Gastroesophageal sphincter (tissue), 4 donors: Measurements from ENCODE around the gene CTPS2. TPM values are rescaled to one million over a fixed set of nuclear protein-coding genes. Genes with fewer than 3 reads are reported as not detected.
"Not testable (repeated sequence)": the region's sequence is repeated elsewhere in the genome, so short reads cannot be mapped to it uniquely, and the experiment has no call there.

Experiments
- ATAC-seq: fragments of 150-250 bp; one replicate; pipeline ENCODE4 v1.9.1; 2016; ENCODE audit warnings: mild to moderate bottlenecking, moderate library complexity
- H3K27ac ChIP-seq, 4 donors: fragments of 200-600 bp; sonication (generic) in 3 of 4; 1 replicate in 3 of 4; 2 replicates in 1 of 4; pipeline ENCODE4 v1.5.1; 2016 to 2019
- H3K27me3 ChIP-seq: fragments of 200-600 bp; sonication (generic); one replicate; pipeline ENCODE4 v1.5.1; 2019
- H3K36me3 ChIP-seq, 2 donors: fragments of 200-600 bp; sonication (generic); one replicate each; pipeline ENCODE4 v1.5.1; 2019; ENCODE audit warnings: control low read depth in 1 of 2
- H3K4me1 ChIP-seq, 3 donors: fragments of 200-600 bp; sonication (generic); 1 replicate in 2 of 3; 2 replicates in 1 of 3; pipeline ENCODE4 v1.5.1; 2016 to 2019; ENCODE audit warnings: control low read depth in 2 of 3
- H3K4me3 ChIP-seq, 2 donors: fragments of 200-600 bp; sonication (generic); one replicate each; pipeline ENCODE4 v1.5.1; 2019; ENCODE audit warnings: mild to moderate bottlenecking in 1 of 2, moderate library complexity in 1 of 2
- H3K9me3 ChIP-seq, 3 donors: fragments of 200-600 bp; sonication (generic); one replicate each; pipeline ENCODE4 v1.5.1; 2017 to 2019; ENCODE audit warnings: control low read depth in 2 of 3
- EP300 ChIP-seq: sonication (generic); formaldehyde crosslinking; IDR thresholded peaks from one replicate; pipeline ENCODE4 v1.6.1; 2017; ENCODE audit warnings: antibody characterized with exemption, mild to moderate bottlenecking
- POLR2A ChIP-seq, 2 donors: fragments of 450-650 bp; IDR thresholded peaks; one replicate each; pipeline ENCODE4 v1.6.1; 2017; ENCODE audit warnings: antibody characterized with exemption in 2 of 2, mild to moderate bottlenecking in 2 of 2, moderate library complexity in 1 of 2
- POLR2AphosphoS5 ChIP-seq: sonication (generic); formaldehyde crosslinking; IDR thresholded peaks from one replicate; pipeline ENCODE4 v1.6.1; 2017; ENCODE audit warnings: antibody characterized with exemption
- WGBS, 2 donors: methylation state at CpG; one replicate each; pipeline ENCODE4 v1.1.5; 2018; ENCODE audit warnings: low coverage in 1 of 2; 5-methylcytosine and 5-hydroxymethylcytosine counted together
- total RNA-seq, 4 donors: library from RNA; depleted of rRNA; stranded (reverse); fragments of >200 nt; gene quantifications; one replicate each; pipeline ENCODE4 v1.1.0, GENCODE V29; 2016
- TF ChIP-seq, protein P1 (sequence below), 4 experiments: fragments of 200-600 bp in 2 of 4; fragments of 450-650 bp in 2 of 4; sonication (generic) in 1 of 4; IDR thresholded peaks; one replicate each; pipeline ENCODE4 v1.5.1; 2017 to 2019; ENCODE audit warnings: antibody characterized with exemption in 4 of 4, mild to moderate bottlenecking in 2 of 4, moderate library complexity in 2 of 4

Gene CTPS2
- total RNA-seq, 4 donors from 2014 or later = 12.1 to 20.5 (median 14.0) TPM

DNA sequence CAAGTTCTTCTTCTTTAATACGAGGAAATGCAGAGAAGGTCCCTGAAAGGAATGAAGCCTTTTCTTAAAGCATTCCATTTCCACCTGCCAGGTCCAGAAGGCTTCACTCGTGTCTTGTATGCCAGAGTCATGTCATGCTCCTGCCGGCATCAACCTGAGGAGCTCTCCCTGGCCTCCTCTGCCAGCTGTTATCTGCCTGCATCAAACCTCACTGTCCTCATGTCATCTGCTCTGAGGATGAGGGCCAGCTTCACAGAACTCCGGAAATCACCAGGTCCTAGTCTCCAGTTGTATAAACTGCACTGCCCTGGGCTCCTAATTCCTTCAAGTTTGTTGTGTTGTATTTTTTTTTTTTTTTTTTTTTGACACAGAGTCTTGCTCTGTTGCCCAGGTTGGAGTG is 82.6 kb downstream of the CTPS2 start:
- Histone ChIP-seq H3K9me3 (no peaks in the 10 kb centered on the region), H3K4me1 (no peaks in the 10 kb centered on the region), H3K27me3 (no peaks in the 10 kb centered on the region), H3K4me3 (no peak overlapping the region), H3K27ac (no peak overlapping the region), H3K36me3 (no peaks in the 10 kb centered on the region)
- TF ChIP-seq, protein P1, sequence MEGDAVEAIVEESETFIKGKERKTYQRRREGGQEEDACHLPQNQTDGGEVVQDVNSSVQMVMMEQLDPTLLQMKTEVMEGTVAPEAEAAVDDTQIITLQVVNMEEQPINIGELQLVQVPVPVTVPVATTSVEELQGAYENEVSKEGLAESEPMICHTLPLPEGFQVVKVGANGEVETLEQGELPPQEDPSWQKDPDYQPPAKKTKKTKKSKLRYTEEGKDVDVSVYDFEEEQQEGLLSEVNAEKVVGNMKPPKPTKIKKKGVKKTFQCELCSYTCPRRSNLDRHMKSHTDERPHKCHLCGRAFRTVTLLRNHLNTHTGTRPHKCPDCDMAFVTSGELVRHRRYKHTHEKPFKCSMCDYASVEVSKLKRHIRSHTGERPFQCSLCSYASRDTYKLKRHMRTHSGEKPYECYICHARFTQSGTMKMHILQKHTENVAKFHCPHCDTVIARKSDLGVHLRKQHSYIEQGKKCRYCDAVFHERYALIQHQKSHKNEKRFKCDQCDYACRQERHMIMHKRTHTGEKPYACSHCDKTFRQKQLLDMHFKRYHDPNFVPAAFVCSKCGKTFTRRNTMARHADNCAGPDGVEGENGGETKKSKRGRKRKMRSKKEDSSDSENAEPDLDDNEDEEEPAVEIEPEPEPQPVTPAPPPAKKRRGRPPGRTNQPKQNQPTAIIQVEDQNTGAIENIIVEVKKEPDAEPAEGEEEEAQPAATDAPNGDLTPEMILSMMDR (IDR thresholded peaks at IDR 0.05) = no peak
- TF ChIP-seq POLR2A (IDR thresholded peaks at IDR 0.05) (no peak), POLR2AphosphoS5 (no peak), EP300 (no peak)
- WGBS, 2 donors = 49 to 61% methylated on average over 2 to 3 of the region's 4 CpGs
- no peak for ATAC-seq

DNA sequence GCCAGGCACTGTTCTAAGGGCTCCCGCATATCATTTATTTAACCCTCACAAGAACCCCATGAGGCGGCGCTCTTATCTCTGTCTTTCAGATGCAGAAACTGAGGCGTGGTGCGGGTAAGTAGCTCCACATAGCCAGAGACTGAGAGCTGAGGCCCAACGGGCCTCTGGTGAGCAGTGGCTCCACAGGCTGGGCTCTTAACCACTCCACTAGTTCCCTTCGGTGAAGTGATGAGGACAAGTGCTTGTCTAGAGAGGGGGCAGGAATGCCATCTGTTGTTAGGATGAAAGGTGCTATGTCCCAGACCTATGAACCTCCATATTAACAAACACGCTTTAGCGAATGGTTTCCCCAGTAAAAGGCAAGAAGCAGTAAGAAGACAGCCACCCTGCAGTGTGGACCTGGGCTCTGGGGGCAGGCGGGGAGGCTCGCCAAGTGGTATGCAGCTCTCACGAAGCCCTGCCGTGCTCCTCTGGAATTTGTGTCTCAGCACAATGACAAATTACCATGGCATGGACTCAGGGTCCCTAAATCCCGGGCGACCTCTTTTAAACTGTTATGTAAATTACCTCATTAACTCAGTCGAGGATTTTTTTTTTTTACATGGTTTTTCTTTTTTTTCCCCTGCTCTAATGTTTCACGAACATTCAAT is 83.4 kb downstream of the CTPS2 start:
- Histone ChIP-seq H3K4me1 (no peaks in the 10 kb centered on the region), H3K9me3 (no peaks in the 10 kb centered on the region), H3K36me3 (no peaks in the 10 kb centered on the region), H3K27me3 (no peaks in the 10 kb centered on the region), H3K4me3 (no peak overlapping the region), H3K27ac (no peak overlapping the region)
- TF ChIP-seq POLR2A (IDR thresholded peaks at IDR 0.05) = no peak
- TF ChIP-seq EP300 = no peak
- TF ChIP-seq, protein P1 (IDR thresholded peaks at IDR 0.05) = no peak
- TF ChIP-seq POLR2AphosphoS5 = no peak
- ATAC-seq = no peak
- 64 to 68% methylated on average over 8 to 10 of the region's 17 CpGs for WGBS, 2 donors

DNA sequence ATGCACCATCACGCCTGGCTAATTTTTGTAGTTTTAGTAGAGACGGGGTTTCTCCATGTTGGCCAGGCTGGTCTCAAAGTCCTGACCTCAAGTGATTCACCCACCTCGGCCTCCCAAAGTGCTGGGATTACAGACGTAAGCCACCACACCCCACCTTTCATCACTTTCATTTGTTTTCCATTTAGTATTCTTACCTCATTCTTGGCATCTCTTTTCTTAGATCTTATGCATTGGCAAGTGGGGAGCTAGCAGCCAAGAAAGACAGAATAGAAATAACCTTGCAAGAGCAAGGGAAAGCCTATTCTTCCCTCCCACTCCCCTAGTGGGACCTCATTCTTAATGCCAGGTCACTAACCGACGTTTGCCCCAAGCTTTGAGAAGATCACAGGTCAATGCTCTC is 84.0 kb downstream of the CTPS2 start:
- H3K4me3 ChIP-seq, H3K4me1 ChIP-seq, H3K9me3 ChIP-seq, H3K27ac ChIP-seq, ATAC-seq, H3K27me3 ChIP-seq, H3K36me3 ChIP-seq: not testable (repeated sequence)
- 68 to 83% methylated on average over 2 to 4 of the region's 6 CpGs for WGBS, 2 donors

DNA sequence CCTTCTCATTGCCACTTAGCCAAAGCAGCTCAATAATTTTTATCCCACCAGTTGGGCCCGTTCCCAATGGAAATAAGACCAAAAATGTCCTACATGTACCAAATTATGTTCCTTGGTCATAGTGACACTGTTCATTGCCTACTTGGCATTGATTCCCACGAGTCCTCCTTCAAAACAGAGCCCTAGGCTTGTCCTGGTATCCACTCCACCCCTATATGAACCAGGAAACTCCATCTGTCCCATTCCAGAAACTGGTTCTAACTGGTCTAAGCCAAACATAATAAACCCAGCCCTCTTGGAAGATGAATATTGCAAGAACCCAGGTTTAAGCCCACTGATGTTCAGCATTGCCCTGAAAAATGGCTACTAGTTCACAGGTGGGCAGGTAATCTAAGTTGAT is 93.4 kb downstream of the CTPS2 start:
- Histone ChIP-seq H3K4me1 (no peaks in the 10 kb centered on the region), H3K27ac (no peak overlapping the region), H3K9me3 (no peaks in the 10 kb centered on the region), H3K36me3 (peaks cover 0 to 30% of the 10 kb centered on the region in 2 donors), H3K27me3 (no peaks in the 10 kb centered on the region), H3K4me3 (no peak overlapping the region)
- 71 to 100% methylated on average over 1 to 2 of the region's 2 CpGs for WGBS, 2 donors
- no peak for TF ChIP-seq EP300
- TF ChIP-seq POLR2AphosphoS5 = no peak
- TF ChIP-seq, protein P1 (IDR thresholded peaks at IDR 0.05) = no peak
- TF ChIP-seq POLR2A (IDR thresholded peaks at IDR 0.05) = no peak
- no peak for ATAC-seq

DNA sequence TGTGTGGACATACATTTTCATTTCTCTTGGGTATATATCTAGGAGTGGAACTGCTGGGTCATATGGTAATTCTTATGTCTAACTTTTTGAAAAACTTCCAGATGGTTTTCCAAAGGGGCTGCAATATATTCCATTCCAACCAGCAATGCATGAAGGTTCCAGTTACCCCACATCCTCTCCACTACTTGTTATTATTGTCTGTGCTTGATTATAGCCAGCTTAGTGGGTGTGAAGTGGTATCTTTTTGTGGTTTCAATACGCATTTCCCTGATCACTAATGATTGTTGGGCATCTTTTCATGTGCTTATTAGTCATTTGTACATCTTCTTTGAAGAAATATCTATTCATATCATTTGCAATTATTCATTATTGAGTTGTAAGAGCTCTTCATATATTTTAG is 94.0 kb downstream of the CTPS2 start:
- ATAC-seq = no peak
- no peaks in the 10 kb centered on the region for H3K27me3 ChIP-seq
- 100% methylated on average over 1 of the region's 1 CpG for WGBS, 2 donors
- peaks cover 0 to 30% of the 10 kb centered on the region in 2 donors for H3K36me3 ChIP-seq
- no peak for TF ChIP-seq POLR2AphosphoS5
- TF ChIP-seq, protein P1 (IDR thresholded peaks at IDR 0.05) = no peak
- no peak for TF ChIP-seq EP300
- no peak for TF ChIP-seq POLR2A (IDR thresholded peaks at IDR 0.05)
- H3K4me3 ChIP-seq = no peak overlapping the region
- H3K4me1 ChIP-seq = no peaks in the 10 kb centered on the region
- H3K9me3 ChIP-seq = no peaks in the 10 kb centered on the region
- H3K27ac ChIP-seq = no peak overlapping the region
